ENCODE results near the gene RPUSD3.

The RPUSD3 gene

GRCh38 chr3:9803494-9803893 is 40.3 kb downstream of the RPUSD3 start:
- H3K4me1 ChIP-seq (ENCODE audit: control insufficient read depth, insufficient read depth, low read length, unreplicated experiment): peaks cover 5% of the 10 kb centered on the region
- H3K27me3 ChIP-seq (ENCODE audit: insufficient read depth, low read length): no peaks in the 10 kb centered on the region
- no peak overlapping the region for H3K27ac ChIP-seq (ENCODE audit: low read depth, low read length)
- H2AFZ ChIP-seq (ENCODE audit: low read length, unreplicated experiment): no peak overlapping the region
- H3K36me3 ChIP-seq (ENCODE audit: insufficient read depth, low read length): peaks cover 44% of the 10 kb centered on the region
- no peak overlapping the region for H3K4me3 ChIP-seq (ENCODE audit: low read depth, low read length)
- H3K79me2 ChIP-seq (ENCODE audit: control insufficient read depth, insufficient read depth, low read length, unreplicated experiment): peaks cover 5% of the 10 kb centered on the region

- no peak overlapping the region for H3K4me3 ChIP-seq (ENCODE audit: low read depth, low read length)
- H3K27me3 ChIP-seq (ENCODE audit: insufficient read depth, low read length): no peaks in the 10 kb centered on the region
- no peak overlapping the region for H2AFZ ChIP-seq (ENCODE audit: low read length, unreplicated experiment)
- peaks cover 24% of the 10 kb centered on the region for H3K79me2 ChIP-seq (ENCODE audit: control insufficient read depth, insufficient read depth, low read length, unreplicated experiment)
- H3K27ac ChIP-seq (ENCODE audit: low read depth, low read length): no peak overlapping the region
- H3K4me1 ChIP-seq (ENCODE audit: control insufficient read depth, insufficient read depth, low read length, unreplicated experiment): no peaks in the 10 kb centered on the region
- peaks cover 50% of the 10 kb centered on the region for H3K36me3 ChIP-seq (ENCODE audit: insufficient read depth, low read length)
Measured at GRCh38 chr3:9800529-9800928, 43.3 kb downstream of the RPUSD3 start.

DNA sequence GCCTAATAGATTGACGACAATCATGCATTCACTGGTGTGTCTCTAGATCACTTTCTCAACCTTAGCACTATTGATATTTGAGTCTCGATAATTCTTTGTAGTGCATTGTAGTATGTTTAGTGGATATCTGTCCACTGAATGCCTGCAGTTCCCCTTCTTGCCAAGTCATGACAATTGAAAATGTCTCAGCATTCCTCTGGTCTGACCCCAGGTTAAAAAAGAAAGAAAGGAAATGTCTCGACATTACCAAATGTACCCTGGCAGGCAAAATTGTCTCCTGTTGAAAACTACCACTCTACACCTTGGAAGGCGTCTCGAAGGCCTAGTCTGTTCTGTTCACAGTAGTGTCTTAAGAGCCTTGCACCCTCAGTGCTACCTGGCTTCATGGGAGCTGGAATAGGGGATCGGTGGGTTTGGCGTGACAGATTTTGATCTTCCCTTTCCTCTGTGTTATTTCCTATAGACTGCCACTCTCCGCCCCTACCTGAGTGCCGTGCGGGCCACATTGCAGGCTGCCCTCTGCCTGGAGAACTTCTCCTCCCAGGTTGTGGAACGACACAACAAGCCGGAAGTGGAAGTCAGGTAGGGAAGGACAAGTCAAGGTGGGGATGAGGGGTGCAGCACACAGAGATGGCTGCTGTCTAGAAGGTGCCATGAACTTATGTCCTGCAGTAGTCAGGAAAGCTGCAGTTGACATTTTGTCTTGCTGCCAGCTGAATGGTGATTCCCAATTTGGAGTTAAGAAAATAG is 46.4 kb downstream of the RPUSD3 start:
- Histone ChIP-seq H3K4me3 (ENCODE audit: low read depth, low read length) (no peak overlapping the region), H3K79me2 (ENCODE audit: control insufficient read depth, insufficient read depth, low read length, unreplicated experiment) (peaks cover 45% of the 10 kb centered on the region), H3K36me3 (ENCODE audit: insufficient read depth, low read length) (peaks cover 27% of the 10 kb centered on the region)

DNA sequence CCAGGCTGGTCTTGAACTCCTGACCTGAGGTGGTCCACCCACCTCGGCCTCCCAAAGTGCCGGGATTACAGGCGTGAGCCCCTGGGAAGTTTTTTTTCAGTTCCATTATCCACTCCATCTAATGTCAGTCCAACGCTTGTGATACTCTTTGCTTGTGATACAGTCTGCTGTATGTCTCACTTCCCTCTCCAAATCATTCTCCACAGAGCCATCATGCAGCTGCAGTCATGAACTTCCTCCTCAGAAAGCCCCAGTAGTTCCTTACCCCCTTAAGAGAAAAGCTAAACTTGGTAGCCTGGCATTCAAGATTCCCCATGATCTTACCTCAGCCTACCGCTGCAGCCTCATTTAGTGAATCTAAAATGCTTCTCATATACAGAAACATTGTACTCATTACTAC is 48.6 kb downstream of the RPUSD3 start:
- H3K4me1 ChIP-seq (ENCODE audit: control insufficient read depth, insufficient read depth, low read length, unreplicated experiment): peaks cover 17% of the 10 kb centered on the region
- no peaks in the 10 kb centered on the region for H3K27me3 ChIP-seq (ENCODE audit: insufficient read depth, low read length)
- peaks cover 19% of the 10 kb centered on the region for H3K36me3 ChIP-seq (ENCODE audit: insufficient read depth, low read length)
- peaks cover 52% of the 10 kb centered on the region for H3K79me2 ChIP-seq (ENCODE audit: control insufficient read depth, insufficient read depth, low read length, unreplicated experiment)
- no peak overlapping the region for H3K27ac ChIP-seq (ENCODE audit: low read depth, low read length)
- no peak overlapping the region for H2AFZ ChIP-seq (ENCODE audit: low read length, unreplicated experiment)
- H3K4me3 ChIP-seq (ENCODE audit: low read depth, low read length): no peak overlapping the region

More for the DNA sequence above, 46.4 kb downstream of the RPUSD3 start:
- Histone ChIP-seq H2AFZ (ENCODE audit: low read length, unreplicated experiment) (no peak overlapping the region), H3K27ac (ENCODE audit: low read depth, low read length) (no peak overlapping the region), H3K27me3 (ENCODE audit: insufficient read depth, low read length) (no peaks in the 10 kb centered on the region), H3K4me1 (ENCODE audit: control insufficient read depth, insufficient read depth, low read length, unreplicated experiment) (peaks cover 9% of the 10 kb centered on the region)

GRCh38 chr3:9794400-9794799 is 49.4 kb downstream of the RPUSD3 start:
- peaks cover 17% of the 10 kb centered on the region for H3K4me1 ChIP-seq (ENCODE audit: control insufficient read depth, insufficient read depth, low read length, unreplicated experiment)
- H3K27me3 ChIP-seq (ENCODE audit: insufficient read depth, low read length): no peaks in the 10 kb centered on the region
- H3K27ac ChIP-seq (ENCODE audit: low read depth, low read length): no peak overlapping the region
- no peak overlapping the region; the same call in 1 of the 2 replicates for H3K4me3 ChIP-seq (ENCODE audit: low read depth, low read length)
- peaks cover 52% of the 10 kb centered on the region for H3K79me2 ChIP-seq (ENCODE audit: control insufficient read depth, insufficient read depth, low read length, unreplicated experiment)
- no peak overlapping the region for H2AFZ ChIP-seq (ENCODE audit: low read length, unreplicated experiment)
- peaks cover 11% of the 10 kb centered on the region for H3K36me3 ChIP-seq (ENCODE audit: insufficient read depth, low read length)

- H3K27ac ChIP-seq (ENCODE audit: low read depth, low read length): peak overlapping the region; percentile 88
- H3K36me3 ChIP-seq (ENCODE audit: insufficient read depth, low read length): peaks cover 11% of the 10 kb centered on the region; the same call in 1 of the 2 replicates
- H3K4me1 ChIP-seq (ENCODE audit: control insufficient read depth, insufficient read depth, low read length, unreplicated experiment): peaks cover 17% of the 10 kb centered on the region
- peak overlapping the region; percentile 83 for H3K4me3 ChIP-seq (ENCODE audit: low read depth, low read length)
- peaks cover 52% of the 10 kb centered on the region for H3K79me2 ChIP-seq (ENCODE audit: control insufficient read depth, insufficient read depth, low read length, unreplicated experiment)
- H3K27me3 ChIP-seq (ENCODE audit: insufficient read depth, low read length): no peaks in the 10 kb centered on the region
- H2AFZ ChIP-seq (ENCODE audit: low read length, unreplicated experiment): peak overlapping the region; percentile 49
Measured at GRCh38 chr3:9793161-9793781, 50.5 kb downstream of the RPUSD3 start.

- Histone ChIP-seq H3K79me2 (ENCODE audit: control insufficient read depth, insufficient read depth, low read length, unreplicated experiment) (peaks cover 49% of the 10 kb centered on the region), H3K27me3 (ENCODE audit: insufficient read depth, low read length) (no peaks in the 10 kb centered on the region), H3K27ac (ENCODE audit: low read depth, low read length) (peak within 1 kb of the TSS; percentile 88), H3K4me1 (ENCODE audit: control insufficient read depth, insufficient read depth, low read length, unreplicated experiment) (peaks cover 17% of the 10 kb centered on the region), H3K36me3 (ENCODE audit: insufficient read depth, low read length) (peaks cover 7% of the 10 kb centered on the region; the same call in 1 of the 2 replicates), H2AFZ (ENCODE audit: low read length, unreplicated experiment) (peak within 1 kb of the TSS; percentile 49), H3K4me3 (ENCODE audit: low read depth, low read length) (peak within 1 kb of the TSS; percentile 83)
Measured at GRCh38 chr3:9792405-9793160, 51.2 kb downstream of the RPUSD3 start, which contains the start of the genes ARPC4 and TADA3. Gene ARPC4 (plus strand): TSS chr3:9793082. CDS start chr3:9793122, 40 bp downstream. Gene TADA3 (minus strand): TSS chr3:9792473. CDS start chr3:9791466, 1,007 bp downstream.

DNA sequence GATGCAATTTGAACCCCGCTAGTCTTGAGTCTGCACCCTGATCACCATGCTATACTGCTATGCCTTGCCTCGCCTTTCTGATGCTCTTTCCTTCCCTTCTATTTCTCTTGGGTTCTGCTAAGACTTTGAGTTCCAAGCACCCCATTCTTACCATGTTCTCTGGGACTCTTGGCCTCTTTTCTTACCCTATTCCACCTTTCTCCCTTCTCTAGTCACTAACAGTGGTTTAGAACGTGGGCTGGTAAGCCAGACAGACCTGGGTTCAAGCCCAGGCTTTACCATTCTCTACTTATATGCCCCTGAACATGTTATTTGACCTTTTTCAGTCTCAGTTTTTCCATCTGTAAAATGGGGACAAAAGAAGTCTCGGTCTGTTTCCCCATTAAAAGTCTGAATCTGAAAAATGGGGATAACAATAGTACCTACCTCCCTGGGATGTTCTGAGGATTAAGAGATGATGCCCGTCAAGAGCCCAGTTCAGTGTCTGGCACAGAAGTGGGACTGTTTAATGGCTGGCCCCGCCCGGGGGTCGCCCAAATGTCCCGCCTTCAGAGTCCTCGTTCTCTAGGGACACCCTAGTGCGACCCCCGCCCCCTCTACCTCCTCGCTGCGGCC is 51.9 kb downstream of the RPUSD3 start:
- Histone ChIP-seq H3K4me1 (ENCODE audit: control insufficient read depth, insufficient read depth, low read length, unreplicated experiment) (peaks cover 17% of the 10 kb centered on the region), H3K27ac (ENCODE audit: low read depth, low read length) (peak overlapping the region; percentile 88), H3K36me3 (ENCODE audit: insufficient read depth, low read length) (peaks cover under 1% of the 10 kb centered on the region; the same call in 1 of the 2 replicates), H2AFZ (ENCODE audit: low read length, unreplicated experiment) (peak overlapping the region; percentile 49), H3K79me2 (ENCODE audit: control insufficient read depth, insufficient read depth, low read length, unreplicated experiment) (peaks cover 42% of the 10 kb centered on the region), H3K4me3 (ENCODE audit: low read depth, low read length) (peak overlapping the region; percentile 83), H3K27me3 (ENCODE audit: insufficient read depth, low read length) (no peaks in the 10 kb centered on the region)

GRCh38 chr3:9791127-9791526 is 52.7 kb downstream of the RPUSD3 start:
- no peak overlapping the region for H2AFZ ChIP-seq (ENCODE audit: low read length, unreplicated experiment)
- no peaks in the 10 kb centered on the region; the same call in 1 of the 2 replicates for H3K36me3 ChIP-seq (ENCODE audit: insufficient read depth, low read length)
- H3K79me2 ChIP-seq (ENCODE audit: control insufficient read depth, insufficient read depth, low read length, unreplicated experiment): peaks cover 37% of the 10 kb centered on the region
- H3K27me3 ChIP-seq (ENCODE audit: insufficient read depth, low read length): no peaks in the 10 kb centered on the region
- no peak overlapping the region for H3K27ac ChIP-seq (ENCODE audit: low read depth, low read length)
- peak overlapping the region; percentile 83; the same call in 1 of the 2 replicates for H3K4me3 ChIP-seq (ENCODE audit: low read depth, low read length)
- peaks cover 17% of the 10 kb centered on the region for H3K4me1 ChIP-seq (ENCODE audit: control insufficient read depth, insufficient read depth, low read length, unreplicated experiment)
